ENCODE measurements around the gene GPAM.

Gene GPAM

GRCh38 chr10:112177247-112177646, 6.3 kb downstream of the GPAM start:
- DNase-seq: no peak

DNA sequence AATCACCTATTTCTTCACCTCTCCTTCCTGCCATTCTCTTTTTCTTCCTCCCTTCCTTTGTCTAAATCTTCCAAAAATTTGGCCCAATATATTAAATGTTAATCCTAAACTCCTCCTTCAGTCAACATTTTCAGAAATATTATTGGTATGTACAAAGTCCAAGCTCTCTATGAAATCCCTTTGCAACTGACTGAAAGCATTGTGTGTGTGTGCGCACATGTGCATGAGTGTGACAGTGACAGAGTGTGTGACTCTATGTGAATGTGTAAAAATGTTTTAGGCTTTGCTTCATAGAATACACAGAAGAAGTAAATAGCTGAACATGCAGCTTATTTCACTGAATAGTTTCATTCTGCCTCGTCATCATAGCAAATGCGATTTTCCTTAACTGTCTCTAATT, 7.0 kb downstream of the GPAM start:
- no peak for DNase-seq

DNA sequence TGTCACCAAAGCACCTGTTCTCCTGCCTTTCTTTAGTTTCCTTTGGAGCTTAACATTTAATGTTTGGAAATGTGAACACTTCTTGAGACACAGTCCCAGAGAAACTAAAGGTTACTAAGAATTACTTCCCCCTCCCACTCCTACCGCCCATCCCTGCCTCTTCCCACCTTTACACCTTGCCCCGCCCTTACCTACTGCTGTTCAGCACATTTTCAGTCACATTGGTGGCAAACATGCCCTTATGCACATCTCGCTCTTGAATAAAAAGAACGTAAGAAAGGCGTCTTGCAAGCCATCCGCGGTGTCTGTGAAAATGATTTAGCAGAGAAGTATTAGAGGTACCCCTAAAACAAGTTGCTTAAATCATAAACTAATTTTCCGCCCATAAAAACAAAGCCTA, 8.2 kb downstream of the GPAM start:
- no peak for DNase-seq

DNA sequence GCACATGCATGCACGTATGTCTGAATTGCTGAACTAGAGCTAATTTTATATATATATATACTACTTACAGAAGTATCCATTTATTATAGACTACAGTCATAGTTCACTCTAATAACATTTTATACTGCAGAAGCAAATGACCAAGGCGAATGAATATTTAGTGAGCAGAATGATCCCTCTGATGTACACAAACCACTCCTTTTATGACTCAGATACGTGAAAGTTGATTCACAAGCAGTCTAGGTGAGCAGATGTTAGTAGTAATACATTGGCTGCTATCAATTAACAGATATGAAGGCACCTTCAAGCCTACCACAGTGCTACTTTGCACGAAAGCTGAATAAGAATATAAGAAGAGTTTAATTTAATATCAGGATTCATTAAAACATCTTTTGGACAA, 10.4 kb downstream of the GPAM start:
- DNase-seq: no peak

DNA sequence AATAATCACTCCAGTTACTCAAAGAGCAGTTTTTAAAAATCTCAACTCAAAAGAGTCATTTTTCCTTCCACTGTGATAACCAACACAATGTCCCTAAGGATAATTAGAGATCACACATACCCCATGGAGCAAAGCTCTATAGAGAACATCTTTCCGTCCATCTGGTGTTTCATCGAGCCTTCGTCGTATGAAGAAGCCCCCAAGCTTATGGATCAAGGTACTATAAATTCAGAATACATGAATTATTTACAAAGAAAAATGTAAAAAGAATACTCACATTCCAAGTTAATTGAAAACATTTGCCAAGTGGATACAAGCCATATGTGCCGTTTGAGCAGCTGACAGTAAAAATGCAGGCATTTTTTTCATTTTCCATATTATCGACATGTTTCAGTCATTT, 14.8 kb downstream of the GPAM start:
- DNase-seq: no peak

DNA sequence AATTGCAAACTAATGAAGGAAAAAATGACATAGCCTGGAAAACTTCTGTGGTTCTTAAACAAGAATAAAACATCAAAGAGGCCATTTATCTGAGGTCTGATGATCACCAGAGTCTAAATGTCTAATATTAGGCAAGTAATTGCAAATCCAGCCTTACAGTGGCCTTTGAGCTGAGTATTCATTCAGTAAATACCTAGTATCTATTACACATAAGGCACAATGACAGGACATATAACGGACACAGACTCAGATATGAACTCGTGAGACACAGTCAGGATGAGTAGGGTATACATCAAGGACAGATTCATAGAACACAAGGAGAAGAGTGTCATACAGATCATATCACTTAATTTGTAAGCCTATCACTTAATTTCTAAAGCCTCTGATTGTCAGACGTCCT, 16.8 kb downstream of the GPAM start:
- DNase-seq: no peak

- DNase-seq: no peak
These were observed 21.6 kb downstream of the GPAM start for GRCh38 chr10:112161757-112162518.

- DNase-seq: no peak
These were observed 22.7 kb downstream of the GPAM start for GRCh38 chr10:112160834-112161233.

- DNase-seq: no peak
These were observed 24.1 kb downstream of the GPAM start for GRCh38 chr10:112159469-112159868.

- DNase-seq: no peak
These were observed 32.0 kb downstream of the GPAM start for GRCh38 chr10:112151524-112152039.

- no peak for DNase-seq
These were observed 35.2 kb downstream of the GPAM start for GRCh38 chr10:112148331-112148730.

GRCh38 chr10:112146799-112147198, 36.8 kb downstream of the GPAM start:
- no peak for DNase-seq

- no peak for DNase-seq
These were observed 38.3 kb downstream of the GPAM start for GRCh38 chr10:112145263-112145662.

GRCh38 chr10:112143420-112143819, 40.1 kb downstream of the GPAM start:
- no peak for DNase-seq

GRCh38 chr10:112141292-112141691, 42.3 kb downstream of the GPAM start:
- no peak for DNase-seq

GRCh38 chr10:112140110-112140970, 43.2 kb downstream of the GPAM start:
- DNase-seq: peak; percentile 7 to 40 (median 20)

DNA sequence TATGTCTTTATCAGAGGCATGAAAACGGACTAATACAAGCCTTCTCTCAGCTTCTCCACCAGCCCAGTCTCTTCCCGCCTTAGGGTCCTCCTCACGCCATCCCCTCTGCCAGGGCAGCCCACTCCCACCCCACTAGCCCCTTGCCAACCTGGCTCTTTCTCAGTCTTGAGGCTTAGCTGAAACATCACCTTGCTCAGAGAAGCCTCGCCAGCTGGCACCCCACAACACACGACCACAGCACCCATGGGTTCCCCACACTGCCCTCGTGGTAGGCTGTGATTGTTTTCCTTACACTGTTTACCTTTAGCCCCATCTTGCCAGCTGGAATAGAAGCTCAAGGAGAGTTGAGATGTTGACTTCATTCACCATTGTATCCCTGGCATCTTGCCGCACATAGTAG, 44.4 kb downstream of the GPAM start:
- DNase-seq: no peak

DNA sequence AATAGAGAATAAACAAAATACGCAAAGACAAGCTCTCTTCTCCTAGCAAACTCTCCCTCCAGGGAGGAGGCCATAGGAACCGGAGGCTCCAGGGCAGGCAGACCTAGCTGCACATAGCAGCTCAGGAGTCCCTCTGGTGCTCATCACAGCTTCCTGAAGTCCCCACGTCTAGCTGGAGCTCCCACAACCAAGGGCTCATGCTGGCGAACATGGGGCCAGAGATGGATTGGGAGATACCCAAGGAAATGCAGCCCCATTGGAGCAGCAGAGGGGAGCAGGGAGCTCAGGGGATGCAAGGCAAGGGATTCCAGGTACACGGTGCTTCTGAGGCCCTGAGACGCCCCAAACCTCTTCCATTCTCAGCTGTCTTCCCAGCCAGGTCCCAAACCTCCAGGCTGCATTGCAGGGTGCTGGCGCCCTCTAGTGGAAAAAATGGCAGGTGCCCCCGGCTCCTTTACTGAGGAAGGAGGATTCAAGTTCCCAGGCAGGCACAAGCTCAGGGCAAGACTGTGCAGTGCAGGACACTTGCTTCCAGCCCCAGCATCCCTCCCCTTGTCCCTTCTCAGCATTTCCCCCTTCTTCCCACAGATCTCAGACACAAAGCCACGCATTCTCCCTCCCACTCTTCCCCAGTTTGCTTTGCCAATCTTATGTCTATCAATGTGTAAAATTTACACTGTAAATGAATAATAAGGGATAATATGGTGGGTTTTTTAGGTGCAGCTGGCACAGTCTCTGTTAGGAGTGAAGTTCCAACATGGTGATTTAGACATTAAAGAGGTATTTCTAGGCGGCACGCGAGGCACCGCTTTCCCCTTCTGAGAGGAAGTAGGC, 46.2 kb downstream of the GPAM start:
- peak; percentile 1 to 51 (median 22) for DNase-seq

DNA sequence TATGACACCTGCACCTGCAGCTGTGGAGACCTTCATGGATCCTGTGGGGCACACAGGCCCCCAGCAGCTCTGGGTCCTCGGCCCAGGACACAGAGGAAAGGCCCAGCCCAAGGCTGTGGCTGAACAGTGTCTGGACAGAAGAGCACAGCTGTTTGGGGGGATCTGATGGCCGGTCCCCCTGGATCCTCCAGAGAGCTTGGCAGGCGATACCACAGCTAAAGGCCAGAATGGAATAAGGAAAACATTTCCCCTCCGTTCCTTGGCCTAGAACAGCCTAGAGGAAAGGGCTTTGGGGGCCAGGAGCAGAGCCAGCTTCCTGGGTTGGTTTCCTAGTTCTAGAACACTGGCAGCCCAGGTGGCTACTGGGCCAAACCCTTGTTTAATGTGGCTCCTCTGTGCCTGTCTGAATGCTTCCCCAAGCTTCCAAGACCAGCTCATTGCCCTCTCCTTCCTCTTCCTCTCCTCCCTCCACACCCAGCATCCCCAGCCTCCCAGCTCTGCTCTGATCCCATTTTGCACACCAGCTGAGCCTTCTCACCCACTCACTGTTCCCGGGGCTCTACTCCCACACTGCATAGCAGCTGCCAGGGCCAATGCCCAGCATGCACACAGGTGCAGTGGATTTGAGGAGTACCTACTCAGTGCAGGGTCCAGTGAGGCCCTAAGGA, 46.9 kb downstream of the GPAM start:
- DNase-seq: no peak

DNA sequence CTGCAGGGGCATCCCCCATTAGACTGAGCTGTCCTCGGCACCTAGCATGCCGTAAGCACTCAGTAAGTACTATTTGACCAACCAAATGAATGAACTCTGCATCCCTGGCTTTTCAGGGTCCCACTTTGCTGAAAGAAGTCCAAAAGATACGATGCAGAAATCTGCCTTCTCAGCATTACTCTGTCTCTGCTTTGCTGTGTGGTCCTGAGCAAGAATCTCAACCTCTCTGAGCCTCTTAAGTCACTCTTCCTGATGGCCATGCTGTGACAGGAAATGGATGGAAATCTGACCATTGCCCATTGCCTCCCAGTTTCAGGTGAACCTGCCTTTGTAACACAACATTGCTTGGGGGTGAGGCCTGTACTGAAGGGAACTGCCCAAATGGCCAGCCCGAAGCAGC, 48.0 kb downstream of the GPAM start:
- no peak for DNase-seq

- no peak for DNase-seq
These were observed 51.1 kb downstream of the GPAM start for GRCh38 chr10:112132435-112132834.

DNA sequence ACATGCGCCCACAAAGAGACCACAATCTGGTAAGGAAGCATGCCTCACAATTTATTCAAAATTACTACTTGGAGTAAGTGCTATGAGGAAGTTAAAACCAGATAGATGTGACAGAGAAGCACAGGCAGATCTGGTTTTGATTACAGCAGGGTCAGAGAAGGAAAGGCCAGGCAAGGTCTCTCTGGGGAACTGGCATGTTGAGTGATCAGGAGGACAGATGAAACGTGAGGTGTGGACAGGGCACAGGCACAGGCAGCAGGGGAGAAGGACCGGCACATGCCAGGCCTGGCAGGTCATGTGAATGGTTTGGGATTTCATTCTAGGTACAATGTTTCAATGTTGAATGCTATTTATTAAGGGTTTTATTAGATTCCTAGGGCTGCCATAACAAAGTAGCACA, 51.6 kb downstream of the GPAM start:
- no peak for DNase-seq

DNA sequence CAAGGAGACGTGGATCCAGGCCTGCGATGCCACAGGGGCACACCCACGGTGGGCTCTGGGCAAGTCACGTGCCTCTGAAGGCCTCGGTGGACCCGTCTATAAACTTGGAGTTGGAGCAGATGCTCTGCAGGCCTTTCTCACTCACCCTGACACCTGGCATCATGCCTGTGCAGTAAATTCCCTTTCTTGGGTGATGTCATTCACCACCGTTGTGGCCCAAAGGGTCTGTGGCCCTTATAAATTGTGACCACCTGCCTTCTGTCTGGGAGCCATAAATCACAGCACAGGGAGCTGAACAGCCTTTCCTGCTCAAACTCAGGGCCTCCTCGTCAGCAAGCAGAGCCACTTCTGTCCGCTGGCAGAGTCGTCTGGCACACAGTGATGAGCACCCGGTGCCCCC, 52.2 kb downstream of the GPAM start:
- DNase-seq: no peak
